ENCODE data around the gene DPY19L1.

DNA sequence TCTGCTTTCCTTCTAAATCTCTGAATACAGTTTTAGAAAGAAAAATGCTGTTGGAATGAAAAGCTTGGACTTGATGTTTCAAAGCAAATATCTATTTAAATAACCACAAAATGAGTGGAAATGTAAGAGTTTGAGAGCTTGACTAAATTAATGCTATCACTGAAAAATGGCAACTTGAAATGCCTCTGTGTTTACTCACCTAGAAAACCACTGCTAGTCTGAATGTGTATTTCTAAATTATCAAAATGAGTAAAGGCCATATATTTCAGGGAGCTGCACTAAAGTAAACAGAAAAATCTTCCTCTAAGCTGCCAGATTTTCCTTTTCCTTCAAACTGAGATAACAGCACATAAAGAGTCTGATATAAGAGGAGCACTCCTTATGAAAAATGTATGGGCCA is 87.9 kb downstream of the DPY19L1 start:
- no peak for TF ChIP-seq POLR2AphosphoS5 (IDR thresholded peaks at IDR 0.05; ENCODE audit: low read depth, low read length)
- TF ChIP-seq POLR2A (IDR thresholded peaks at IDR 0.05; ENCODE audit: low read depth, low read length): no peak
